ENCODE data around the gene INPPL1.

INPPL1 gene

GRCh38 chr11:72231396-72232259 is 7.1 kb downstream of the INPPL1 start:
- DNase-seq (ENCODE audit: low read depth in 2 of 2): no peak

GRCh38 chr11:72232260-72233055 is 7.9 kb downstream of the INPPL1 start:
- DNase-seq (ENCODE audit: low read depth in 2 of 2): no peak

- no peak for DNase-seq (ENCODE audit: low read depth in 2 of 2)
These were observed 8.6 kb downstream of the INPPL1 start for GRCh38 chr11:72233056-72233772.

- no peak for DNase-seq (ENCODE audit: low read depth in 2 of 2)
These were observed 9.4 kb downstream of the INPPL1 start for GRCh38 chr11:72233773-72234513.

- no peak for DNase-seq (ENCODE audit: low read depth in 2 of 2)
These were observed 9.9 kb downstream of the INPPL1 start for GRCh38 chr11:72234514-72234830.

GRCh38 chr11:72234920-72235319 is 10.4 kb downstream of the INPPL1 start:
- DNase-seq (ENCODE audit: low read depth in 2 of 2): no peak

- no peak for DNase-seq (ENCODE audit: low read depth in 2 of 2)
These were observed 10.9 kb downstream of the INPPL1 start for GRCh38 chr11:72235351-72236057.

GRCh38 chr11:72236083-72236697 is 11.6 kb downstream of the INPPL1 start:
- no peak for DNase-seq (ENCODE audit: low read depth in 2 of 2)

GRCh38 chr11:72236774-72237111 is 12.2 kb downstream of the INPPL1 start:
- no peak for DNase-seq (ENCODE audit: low read depth in 2 of 2)

GRCh38 chr11:72237112-72237931 is 12.8 kb downstream of the INPPL1 start:
- no peak for DNase-seq (ENCODE audit: low read depth in 2 of 2)

- no peak for DNase-seq (ENCODE audit: low read depth in 2 of 2)
These were observed 13.5 kb downstream of the INPPL1 start for GRCh38 chr11:72238040-72238450.

- DNase-seq (ENCODE audit: low read depth in 2 of 2): no peak
These were observed 14.1 kb downstream of the INPPL1 start for GRCh38 chr11:72238492-72239312.

- no peak for DNase-seq (ENCODE audit: low read depth in 2 of 2)
These were observed 14.8 kb downstream of the INPPL1 start for GRCh38 chr11:72239313-72239848.

GRCh38 chr11:72239849-72240460 is 15.4 kb downstream of the INPPL1 start:
- no peak for DNase-seq (ENCODE audit: low read depth in 2 of 2)

- DNase-seq (ENCODE audit: low read depth in 2 of 2): no peak
These were observed 16.1 kb downstream of the INPPL1 start for GRCh38 chr11:72240461-72241290.

- DNase-seq (ENCODE audit: low read depth in 2 of 2): no peak
These were observed 16.8 kb downstream of the INPPL1 start for GRCh38 chr11:72241291-72241781.

GRCh38 chr11:72242141-72242540 is 17.6 kb downstream of the INPPL1 start:
- no peak for DNase-seq (ENCODE audit: low read depth in 2 of 2)

Measured in stimulated activated CD8-positive, alpha-beta memory T cell treated with anti-CD3 and anti-CD28 coated beads, Interleukin-2, amount 100 ng/mL, for 1 hour (primary cell).